ENCODE results near the gene FAR2. TPM values are rescaled to one million over a fixed set of nuclear protein-coding genes. Genes with fewer than 3 reads are reported as not detected.

Gene FAR2
- total and polyA plus RNA-seq, 3 donors from 2014 or later = 5.1 to 25.2 (median 5.8) TPM

DNA sequence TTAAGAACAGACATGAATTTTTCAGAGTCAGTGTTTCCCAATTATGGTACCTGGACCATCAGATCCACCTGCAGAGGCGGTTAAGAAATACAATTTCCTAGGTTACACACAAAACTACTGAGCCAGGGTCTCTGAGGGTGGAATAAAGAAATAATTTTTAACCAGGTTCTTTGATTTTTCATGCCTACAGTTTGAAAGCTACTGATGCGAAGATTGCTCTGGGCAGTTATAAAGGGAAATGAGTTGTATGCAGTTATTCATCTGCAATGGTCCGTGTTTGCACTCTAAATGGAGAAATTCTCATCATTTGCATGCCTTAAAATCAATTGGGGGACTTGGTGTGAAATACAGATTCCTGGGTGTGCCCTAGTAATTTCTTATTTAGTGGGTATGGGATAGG, 142.1 kb downstream of the FAR2 start:
- WGBS, 2 donors = 78 to 100% methylated on average over 3 of the region's 3 CpGs
- Histone ChIP-seq H3K27ac (no peak overlapping the region), H3K36me3 (ENCODE audit: low read depth, missing control alignments) (no peaks in the 10 kb centered on the region), H3K27me3 (no peaks in the 10 kb centered on the region), H3K4me1 (no peaks in the 10 kb centered on the region), H3K4me3 (no peak overlapping the region), H3K9me3 (no peaks in the 10 kb centered on the region)
- intact Hi-C loops (cut with DNase I; ENCODE audit: low total_unique reads) = no loop called here
- TF ChIP-seq POLR2A (IDR thresholded peaks at IDR 0.05) = no peak
- TF ChIP-seq, protein P1, sequence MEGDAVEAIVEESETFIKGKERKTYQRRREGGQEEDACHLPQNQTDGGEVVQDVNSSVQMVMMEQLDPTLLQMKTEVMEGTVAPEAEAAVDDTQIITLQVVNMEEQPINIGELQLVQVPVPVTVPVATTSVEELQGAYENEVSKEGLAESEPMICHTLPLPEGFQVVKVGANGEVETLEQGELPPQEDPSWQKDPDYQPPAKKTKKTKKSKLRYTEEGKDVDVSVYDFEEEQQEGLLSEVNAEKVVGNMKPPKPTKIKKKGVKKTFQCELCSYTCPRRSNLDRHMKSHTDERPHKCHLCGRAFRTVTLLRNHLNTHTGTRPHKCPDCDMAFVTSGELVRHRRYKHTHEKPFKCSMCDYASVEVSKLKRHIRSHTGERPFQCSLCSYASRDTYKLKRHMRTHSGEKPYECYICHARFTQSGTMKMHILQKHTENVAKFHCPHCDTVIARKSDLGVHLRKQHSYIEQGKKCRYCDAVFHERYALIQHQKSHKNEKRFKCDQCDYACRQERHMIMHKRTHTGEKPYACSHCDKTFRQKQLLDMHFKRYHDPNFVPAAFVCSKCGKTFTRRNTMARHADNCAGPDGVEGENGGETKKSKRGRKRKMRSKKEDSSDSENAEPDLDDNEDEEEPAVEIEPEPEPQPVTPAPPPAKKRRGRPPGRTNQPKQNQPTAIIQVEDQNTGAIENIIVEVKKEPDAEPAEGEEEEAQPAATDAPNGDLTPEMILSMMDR (IDR thresholded peaks at IDR 0.05) = no peak
- DNase-seq = no peak

DNA sequence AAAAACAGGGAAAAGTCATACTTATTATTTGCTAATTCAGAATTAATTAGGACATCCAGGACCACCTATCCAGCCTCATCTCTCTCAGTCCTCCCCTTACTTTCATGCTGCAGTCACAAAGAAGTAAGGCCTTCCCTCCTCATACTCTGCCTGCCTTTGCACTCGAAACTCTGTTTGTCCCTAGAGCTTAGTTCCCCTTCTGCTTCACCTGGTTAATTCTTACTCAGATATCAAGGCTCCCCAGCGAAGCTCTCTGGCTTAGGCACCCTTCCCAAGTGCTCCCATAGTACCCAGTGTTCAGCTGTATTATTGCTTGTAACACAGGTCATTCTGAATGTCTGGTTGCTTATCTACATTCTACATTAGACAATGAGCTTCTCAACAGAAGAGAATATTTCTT, 150.6 kb downstream of the FAR2 start:
- no peak overlapping the region for H3K4me3 ChIP-seq
- H3K27me3 ChIP-seq = no peaks in the 10 kb centered on the region
- DNase-seq = no peak
- intact Hi-C loops (cut with DNase I; ENCODE audit: low total_unique reads) = no loop called here
- H3K36me3 ChIP-seq (ENCODE audit: low read depth, missing control alignments) = no peaks in the 10 kb centered on the region
- H3K9me3 ChIP-seq = no peaks in the 10 kb centered on the region
- TF ChIP-seq, protein P1 (IDR thresholded peaks at IDR 0.05) = no peak
- TF ChIP-seq POLR2A (IDR thresholded peaks at IDR 0.05) = no peak
- H3K27ac ChIP-seq = no peak overlapping the region
- WGBS, 2 donors = 40 to 52% methylated on average over 2 of the region's 2 CpGs
- H3K4me1 ChIP-seq = no peaks in the 10 kb centered on the region

DNA sequence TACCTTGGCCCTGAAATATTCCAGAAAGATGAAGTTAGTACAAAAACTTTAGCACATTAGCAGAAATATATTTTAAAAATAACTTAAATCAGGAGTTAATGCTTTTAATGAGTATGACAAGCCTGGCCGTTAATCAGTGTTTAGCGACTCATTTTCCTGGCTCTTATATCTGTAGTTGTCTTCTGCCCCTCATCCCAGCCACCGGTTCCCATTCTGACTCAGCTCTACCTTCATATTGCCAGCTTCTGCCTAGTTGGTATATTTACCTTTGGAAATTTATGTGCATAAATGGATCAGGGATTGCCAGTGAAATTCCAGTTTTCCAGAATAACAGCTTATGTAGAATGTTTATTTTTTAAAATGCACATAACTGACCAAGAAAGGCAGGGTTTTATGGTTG, 152.0 kb downstream of the FAR2 start:
- Histone ChIP-seq H3K4me1 (no peaks in the 10 kb centered on the region), H3K36me3 (ENCODE audit: low read depth, missing control alignments) (no peaks in the 10 kb centered on the region), H3K27ac (no peak overlapping the region), H3K9me3 (no peaks in the 10 kb centered on the region), H3K27me3 (no peaks in the 10 kb centered on the region), H3K4me3 (no peak overlapping the region)
- no peak for DNase-seq
- intact Hi-C loops (cut with DNase I; ENCODE audit: low total_unique reads) = no loop called here
- TF ChIP-seq, protein P1 (IDR thresholded peaks at IDR 0.05) = no peak
- TF ChIP-seq POLR2A (IDR thresholded peaks at IDR 0.05) = no peak
- WGBS, 2 donors = 71 to 82% methylated on average over 3 of the region's 3 CpGs

DNA sequence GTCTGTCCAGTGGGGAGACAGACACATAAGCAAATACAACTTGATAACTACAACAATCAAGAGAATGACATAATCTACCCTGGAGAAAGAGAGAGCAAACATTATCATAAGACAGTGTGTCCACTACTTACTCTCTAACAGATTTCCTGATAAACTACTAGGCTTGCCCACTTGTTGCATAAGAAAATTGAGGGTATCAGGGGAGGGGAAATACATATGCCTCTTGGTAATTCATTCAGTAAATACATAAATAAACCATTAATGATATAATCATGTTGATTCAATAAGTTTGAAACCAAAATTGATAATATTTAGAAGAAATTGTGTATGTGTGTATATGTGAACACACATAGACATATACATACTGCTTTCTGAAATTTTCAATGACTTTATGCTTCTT, 155.3 kb downstream of the FAR2 start:
- intact Hi-C loops (cut with DNase I; ENCODE audit: low total_unique reads) = no loop called here
- TF ChIP-seq, protein P1 (IDR thresholded peaks at IDR 0.05) = no peak

DNA sequence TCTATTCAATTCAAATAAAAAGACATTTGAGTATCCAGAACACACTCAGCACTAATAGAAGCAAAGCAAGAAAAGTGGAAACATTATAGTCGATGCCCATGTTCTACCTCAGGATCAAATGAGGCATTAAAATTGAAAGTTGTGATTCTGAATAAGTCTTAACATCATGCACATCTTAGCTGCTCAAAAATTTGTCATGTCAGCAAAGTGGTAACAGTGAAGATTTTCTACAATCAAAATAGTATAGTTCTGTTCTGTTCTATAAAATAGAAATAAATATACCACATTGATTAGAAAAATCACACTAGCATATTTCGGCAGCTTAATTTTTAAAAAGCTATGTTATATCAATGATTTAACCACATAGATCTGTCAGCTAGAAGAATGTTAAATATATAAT, 157.2 kb downstream of the FAR2 start:
- Histone ChIP-seq H3K9me3 (no peaks in the 10 kb centered on the region), H3K27me3 (no peaks in the 10 kb centered on the region), H3K4me1 (no peaks in the 10 kb centered on the region), H3K36me3 (ENCODE audit: low read depth, missing control alignments) (no peaks in the 10 kb centered on the region), H3K4me3 (no peak overlapping the region), H3K27ac (no peak overlapping the region)
- intact Hi-C loops (cut with DNase I; ENCODE audit: low total_unique reads) = no loop called here
- TF ChIP-seq POLR2A (IDR thresholded peaks at IDR 0.05) = no peak
- TF ChIP-seq, protein P1 (IDR thresholded peaks at IDR 0.05) = no peak
- DNase-seq = no peak
- WGBS, 2 donors = 44 to 96% methylated on average over 2 of the region's 2 CpGs

More for the DNA sequence above, 155.3 kb downstream of the FAR2 start:
- no peak for DNase-seq
- no peak overlapping the region for H3K27ac ChIP-seq
- no peak overlapping the region for H3K4me3 ChIP-seq
- no peaks in the 10 kb centered on the region for H3K4me1 ChIP-seq
- no peaks in the 10 kb centered on the region for H3K27me3 ChIP-seq
- H3K9me3 ChIP-seq = no peaks in the 10 kb centered on the region
- no peaks in the 10 kb centered on the region for H3K36me3 ChIP-seq (ENCODE audit: low read depth, missing control alignments)

Measured in testis (tissue), 3 donors.